DND-41 (cell line): ENCODE measurements around the gene KLF11.

ENCODE experiments used
- ATAC-seq: fragments of 200-7000 bp; cut with Tn5 transposase; 3 replicates; pipeline ENCODE4 v1.9.1; 2021; ENCODE audit warnings: low read depth; ENCODE audit not compliant: insufficient read depth
- DNase-seq: peaks from one replicate; pipeline ENCODE4 v3.0.0-alpha.2; 2020
- H2AFZ ChIP-seq: 2 replicates; pipeline ENCODE4 v1.6.0; 2012; ENCODE audit warnings: low read depth, low read length
- H3K27ac ChIP-seq: 2 replicates; pipeline ENCODE4 v1.5.1; 2012; ENCODE audit warnings: low read length, inconsistent platforms
- H3K27me3 ChIP-seq: fragments of 200-600 bp; sonication (generic); 2 replicates; pipeline ENCODE4 v1.6.0; 2012; ENCODE audit warnings: low read length, mild to moderate bottlenecking, inconsistent platforms; ENCODE audit not compliant: insufficient read depth, poor library complexity
- H3K36me3 ChIP-seq: 2 replicates; pipeline ENCODE4 v1.5.1; 2012; ENCODE audit warnings: low read length, inconsistent platforms; ENCODE audit not compliant: insufficient read depth
- H3K4me1 ChIP-seq: 2 replicates; pipeline ENCODE4 v1.5.1; 2012; ENCODE audit warnings: mild to moderate bottlenecking, low read length; ENCODE audit not compliant: insufficient read depth
- H3K4me2 ChIP-seq: 2 replicates; pipeline ENCODE4 v1.6.0; 2012; ENCODE audit warnings: mild to moderate bottlenecking, moderate library complexity, low read length, inconsistent platforms; ENCODE audit not compliant: insufficient read depth
- H3K4me3 ChIP-seq, 2 experiments: fragments of 200-600 bp in 1 of 2; shearing (Covaris generic) in 1 of 2; 2 replicates each; pipeline ENCODE4 v1.5.1; 2012 to 2016; ENCODE audit warnings: inconsistent platforms in 2 of 2, low read length in 2 of 2, mild to moderate bottlenecking in 2 of 2, low read depth in 1 of 2, moderate library complexity in 1 of 2
- H3K79me2 ChIP-seq: 2 replicates; pipeline ENCODE4 v1.6.0; 2012; ENCODE audit warnings: low read length, inconsistent platforms; ENCODE audit not compliant: insufficient read depth
- H3K9ac ChIP-seq: 2 replicates; pipeline ENCODE4 v1.6.0; 2012; ENCODE audit warnings: low read depth, mild to moderate bottlenecking, inconsistent platforms, low read length, moderate library complexity
- H3K9me3 ChIP-seq: 2 replicates; pipeline ENCODE4 v1.5.1; 2012; ENCODE audit warnings: low read length, moderate library complexity, mild to moderate bottlenecking, inconsistent platforms; ENCODE audit not compliant: insufficient read depth, severe bottlenecking
- H4K20me1 ChIP-seq: 2 replicates; pipeline ENCODE4 v1.6.0; 2012; ENCODE audit warnings: low read length; ENCODE audit not compliant: insufficient read depth
- CTCF ChIP-seq: IDR thresholded peaks from 2 replicates; pipeline ENCODE4 v1.5.1; 2012; ENCODE audit warnings: borderline replicate concordance, low read length, moderate library complexity, mild to moderate bottlenecking; ENCODE audit not compliant: poor library complexity, severe bottlenecking; ENCODE audit errors: extremely low read depth
- EZH2 ChIP-seq: IDR thresholded peaks from 3 replicates; pipeline ENCODE4 v1.6.1; 2012; ENCODE audit warnings: borderline replicate concordance, low read depth, mild to moderate bottlenecking, moderate library complexity, low read length, inconsistent platforms; ENCODE audit not compliant: severe bottlenecking

KLF11 gene

DNA sequence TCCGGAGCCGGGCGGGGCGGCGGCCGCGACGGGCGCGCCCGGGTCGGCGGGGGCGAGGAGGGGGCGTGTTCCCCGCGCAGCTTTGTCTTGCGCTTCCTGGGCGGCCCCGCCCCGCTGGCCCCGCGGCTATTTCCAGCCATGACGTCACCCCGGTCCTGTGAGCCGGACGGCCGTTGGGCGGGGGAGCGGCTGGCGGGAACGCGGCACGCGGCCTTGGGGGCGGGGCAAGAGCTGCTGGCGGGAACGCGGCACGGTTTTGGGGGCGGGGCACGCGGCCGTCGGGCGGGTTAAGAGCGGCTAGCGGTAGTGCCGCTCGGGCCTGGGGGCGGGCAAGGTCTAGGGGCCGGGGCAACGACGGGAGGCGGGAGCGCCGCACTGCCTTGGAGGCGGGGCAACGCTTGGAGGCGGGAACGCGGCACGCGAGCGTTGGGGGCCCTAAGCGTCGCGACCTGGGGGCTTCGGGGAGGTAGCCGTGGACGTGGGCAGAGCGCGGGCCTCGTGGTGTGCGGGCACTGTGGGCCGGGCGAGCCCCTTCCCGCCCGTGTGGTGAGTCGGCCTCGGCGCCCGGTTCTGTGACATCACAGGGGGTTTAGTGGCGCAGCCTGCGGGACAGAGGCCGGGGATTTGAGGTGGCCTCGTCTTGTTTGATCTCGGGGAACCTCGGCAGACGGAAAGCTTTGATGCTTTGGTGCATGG is 704 bp downstream of the KLF11 start:
- Histone ChIP-seq H3K4me3 (no peak overlapping the region), H3K4me2 (no peak overlapping the region), H4K20me1 (no peaks in the 10 kb centered on the region), H3K4me1 (no peaks in the 10 kb centered on the region), H3K27ac (no peak overlapping the region), H3K9ac (no peak overlapping the region), H3K27me3 (no peaks in the 10 kb centered on the region), H3K9me3 (no peaks in the 10 kb centered on the region), H3K79me2 (no peaks in the 10 kb centered on the region), H2AFZ (no peak overlapping the region), H3K36me3 (no peaks in the 10 kb centered on the region)
- TF ChIP-seq CTCF (no peak), EZH2 (no peak)
- ATAC-seq (no peak), DNase-seq (no peak)

DNA sequence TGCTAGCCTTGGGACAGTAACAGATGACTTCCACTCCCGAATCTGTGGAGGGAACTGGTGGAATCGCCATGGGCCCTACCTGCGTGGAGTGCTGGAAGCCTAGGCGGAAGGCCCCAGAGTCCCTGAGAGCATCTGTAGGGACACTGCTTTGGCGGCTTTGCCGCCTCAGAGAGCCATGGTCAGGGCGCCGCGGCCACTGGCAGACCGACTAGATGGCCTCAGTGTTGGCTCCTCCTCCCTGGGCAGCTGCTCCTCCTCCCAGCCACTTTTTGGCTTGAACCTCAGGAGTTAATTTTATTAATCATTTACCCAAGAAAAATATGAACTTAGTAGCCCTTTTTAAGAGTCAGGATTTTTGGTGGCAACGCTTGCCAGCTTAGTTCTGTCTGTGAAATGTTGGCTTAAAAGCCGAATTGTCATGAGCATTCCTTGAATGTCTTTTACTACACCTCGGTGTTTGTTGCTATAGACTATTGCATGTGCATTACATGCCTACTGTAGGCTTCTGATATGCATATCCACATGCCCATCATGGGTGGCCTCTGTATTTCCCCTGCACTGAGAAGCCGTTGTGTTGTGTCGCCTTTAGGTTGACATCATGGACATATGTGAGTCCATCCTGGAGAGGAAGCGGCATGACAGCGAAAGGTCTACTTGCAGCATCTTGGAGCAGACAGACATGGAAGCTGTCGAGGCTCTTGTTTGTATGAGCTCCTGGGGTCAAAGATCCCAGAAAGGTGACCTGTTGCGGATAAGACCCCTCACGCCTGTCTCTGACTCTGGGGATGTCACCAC is 2.4 kb downstream of the KLF11 start:
- no peaks in the 10 kb centered on the region for H3K4me1 ChIP-seq
- H4K20me1 ChIP-seq, result no peaks in the 10 kb centered on the region
- H2AFZ ChIP-seq, result no peak overlapping the region
- no peaks in the 10 kb centered on the region for H3K9me3 ChIP-seq
- no peak overlapping the region for H3K27ac ChIP-seq
- no peaks in the 10 kb centered on the region for H3K27me3 ChIP-seq
- no peak overlapping the region for H3K4me2 ChIP-seq
- ATAC-seq (no peak), DNase-seq (no peak)
- no peak overlapping the region for H3K9ac ChIP-seq
- H3K36me3 ChIP-seq, result no peaks in the 10 kb centered on the region
- H3K79me2 ChIP-seq, result no peaks in the 10 kb centered on the region
- TF ChIP-seq CTCF (no peak), EZH2 (no peak)
- no peak overlapping the region for H3K4me3 ChIP-seq

GRCh38 chr2:10046931-10047330 is 3.6 kb downstream of the KLF11 start:
- no peaks in the 10 kb centered on the region for H3K4me1 ChIP-seq
- no peak for ATAC-seq
- no peak overlapping the region for H3K27ac ChIP-seq
- no peak overlapping the region for H3K4me3 ChIP-seq
- H2AFZ ChIP-seq, result no peak overlapping the region
- H3K4me2 ChIP-seq, result no peak overlapping the region
- DNase-seq, result no peak
- no peak for TF ChIP-seq CTCF
- TF ChIP-seq EZH2, result no peak
- H3K9me3 ChIP-seq, result no peaks in the 10 kb centered on the region
- H3K79me2 ChIP-seq, result no peaks in the 10 kb centered on the region
- no peaks in the 10 kb centered on the region for H3K36me3 ChIP-seq
- H3K9ac ChIP-seq, result no peak overlapping the region
- H3K27me3 ChIP-seq, result peaks cover under 1% of the 10 kb centered on the region
- no peaks in the 10 kb centered on the region for H4K20me1 ChIP-seq
